Activated naive CD8-positive, alpha-beta T cell treated with anti-CD3 and anti-CD28 coated beads, Interleukin-2, amount 50 U/mL, for 16 hours (primary cell): ENCODE measurements around the gene CEP192.

ENCODE experiments used
- DNase-seq: peaks from one replicate; pipeline ENCODE4 v3.0.0-alpha.2; 2020; ENCODE audit warnings: low read depth, low spot score

The CEP192 gene

GRCh38 chr18:13138420-13139139 is 147.4 kb downstream of the CEP192 start:
- DNase-seq: no peak

GRCh38 chr18:13139885-13140450 is 148.8 kb downstream of the CEP192 start:
- no peak for DNase-seq

- no peak for DNase-seq
Measured at GRCh38 chr18:13141209-13141608, 150.0 kb downstream of the CEP192 start.

DNA sequence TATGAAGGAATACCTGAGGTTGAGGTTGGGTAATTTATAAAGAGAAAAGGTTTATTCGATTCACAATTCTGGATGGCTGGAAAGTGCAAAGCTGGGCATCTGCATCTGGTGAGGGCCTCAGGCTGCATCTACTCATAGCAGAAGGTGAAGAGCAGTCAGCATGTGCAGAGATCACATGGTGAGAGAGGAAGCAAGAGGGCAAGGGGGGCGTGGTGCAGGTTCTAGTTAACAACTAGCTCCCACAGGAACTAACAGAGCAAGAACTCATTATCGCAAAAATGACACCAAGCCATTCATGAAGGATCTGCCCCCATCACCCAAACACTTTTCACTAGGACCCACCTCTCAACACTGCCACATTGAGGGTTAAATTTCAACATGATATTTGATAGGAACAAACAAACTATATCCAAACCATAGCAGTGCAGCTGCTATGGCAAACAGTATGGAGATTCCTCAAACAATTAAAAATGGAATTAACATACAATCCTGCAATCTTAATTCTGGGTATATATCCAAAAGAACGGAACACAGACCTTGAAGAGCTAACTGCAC is 154.6 kb downstream of the CEP192 start:
- DNase-seq: no peak

- no peak for DNase-seq
Measured at GRCh38 chr18:13147130-13147529, 156.0 kb downstream of the CEP192 start.

- no peak for DNase-seq
Measured at GRCh38 chr18:13151656-13152055, 160.5 kb downstream of the CEP192 start.

- no peak for DNase-seq
Measured at GRCh38 chr18:13158428-13158827, 167.3 kb downstream of the CEP192 start.

GRCh38 chr18:13159579-13159978 is 168.4 kb downstream of the CEP192 start:
- DNase-seq: no peak

- no peak for DNase-seq
Measured at GRCh38 chr18:13161276-13161899, 170.2 kb downstream of the CEP192 start.

- no peak for DNase-seq
Measured at GRCh38 chr18:13163167-13163927, 172.2 kb downstream of the CEP192 start.

DNA sequence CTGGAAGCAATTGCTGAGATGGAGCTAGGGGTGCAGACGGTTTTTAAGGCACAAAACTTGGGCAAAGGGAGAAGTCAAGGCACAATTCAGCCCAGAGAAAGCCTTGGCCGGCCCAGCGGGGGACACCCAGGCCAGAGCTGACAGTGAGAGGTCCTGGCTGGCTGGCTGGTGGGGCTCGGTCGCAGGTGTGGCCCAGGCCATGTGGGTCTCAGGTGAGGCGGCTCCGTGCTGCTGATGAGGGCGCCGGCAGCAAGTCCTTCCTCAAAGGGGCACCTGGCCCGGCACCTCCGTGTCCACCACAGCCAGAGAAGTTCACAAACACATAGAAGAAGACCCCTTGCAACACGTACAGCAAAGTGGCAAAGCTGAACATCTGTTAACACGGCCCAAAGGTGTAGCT is 173.2 kb downstream of the CEP192 start:
- DNase-seq: no peak

DNA sequence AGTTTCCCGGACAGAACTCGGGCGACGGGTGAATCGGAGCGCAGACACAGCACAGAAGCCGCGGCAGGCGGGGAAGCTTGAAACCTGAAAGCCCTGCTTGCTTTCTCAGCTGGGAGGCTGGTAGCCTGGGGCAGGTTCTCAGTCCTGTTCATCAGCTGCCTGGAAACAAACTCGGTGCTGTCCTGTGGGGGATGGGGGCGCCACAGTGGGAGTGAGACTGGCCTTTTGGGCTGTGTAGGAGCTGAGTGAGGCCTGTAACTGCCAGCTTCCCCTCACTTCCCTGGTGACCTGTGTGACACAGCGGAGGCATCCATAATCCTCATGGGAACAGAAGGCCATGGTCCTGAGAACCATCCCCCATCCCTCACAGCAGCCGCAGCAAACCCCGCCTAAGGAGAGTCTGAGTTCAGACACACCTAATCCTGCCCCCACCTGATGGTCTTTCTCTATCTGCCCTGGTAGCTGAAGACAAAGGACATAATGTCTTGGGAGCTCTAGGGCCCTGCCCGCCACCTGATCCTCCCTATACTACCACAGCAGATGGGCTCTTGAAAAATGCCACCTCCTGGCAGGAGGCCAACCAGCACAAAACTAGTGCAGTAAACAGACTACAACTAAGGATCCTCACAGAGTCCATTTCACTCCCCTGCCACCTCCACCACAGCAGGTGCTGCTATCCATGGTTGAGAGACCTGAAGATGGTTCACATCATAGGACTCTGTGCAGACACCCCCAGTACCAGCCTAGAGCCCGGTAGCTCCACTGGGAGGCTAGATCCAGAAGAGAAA is 174.7 kb downstream of the CEP192 start:
- no peak for DNase-seq

DNA sequence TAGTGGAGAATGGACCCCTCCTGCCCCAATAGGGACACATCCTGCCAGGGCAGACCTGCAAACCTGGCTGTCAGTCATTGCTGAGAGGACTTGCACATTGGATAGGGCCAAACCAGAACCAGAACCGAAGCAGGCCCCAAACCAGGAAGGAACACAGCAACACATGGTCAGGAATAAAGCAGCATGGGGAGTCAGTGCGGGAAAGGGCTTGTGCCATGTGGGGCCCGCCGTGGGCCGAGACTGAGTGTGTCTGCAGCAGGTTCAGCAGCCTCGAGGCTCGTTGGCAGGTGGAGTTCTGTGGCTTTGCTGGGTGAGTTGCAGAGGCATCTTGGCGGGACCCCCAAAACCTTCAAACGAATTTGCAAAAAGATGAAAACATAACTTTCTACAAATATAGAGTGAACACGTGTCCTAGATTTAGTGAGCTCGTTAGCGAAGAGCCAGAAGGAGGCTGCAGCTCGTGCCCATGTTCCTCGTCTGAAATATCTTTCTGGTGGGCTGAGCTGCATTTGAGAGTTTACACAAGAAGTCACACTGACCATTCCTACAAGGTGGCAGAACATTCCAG is 182.5 kb downstream of the CEP192 start:
- no peak for DNase-seq
